C4-2B (cell line): ENCODE results near the gene NUP188.

Experiments
- H3K27ac ChIP-seq: fragments of 450-650 bp; 2 replicates; pipeline ENCODE4 v1.5.1; 2017
- CTCF ChIP-seq: fragments of 450-650 bp; conservative IDR thresholded peaks from 2 replicates; pipeline ENCODE4 v1.5.1; 2017; ENCODE audit warnings: mild to moderate bottlenecking
- ZFX ChIP-seq: fragments of 450-650 bp; IDR thresholded peaks from 2 replicates; pipeline ENCODE4 v1.6.1; 2017

Gene NUP188

GRCh38 chr9:128947527-128948301 lies at the start of gene NUP188, which contains the start of gene DOLK:
Gene NUP188, plus strand, starts transcription at chr9:128947699. Its CDS starts 21 bp downstream, at chr9:128947720.
Gene DOLK, minus strand, starts transcription at chr9:128947603. Its CDS starts 300 bp downstream, at chr9:128947303.
- H3K27ac ChIP-seq = peak within 1 kb of the TSS; percentile 95
- no peak for TF ChIP-seq ZFX
- TF ChIP-seq CTCF = no peak

- H3K27ac ChIP-seq = peak overlapping the region; percentile 7; the same call in 1 of the 2 replicates
- TF ChIP-seq ZFX = no peak
Measured at GRCh38 chr9:128898382-128898781, 49.1 kb upstream of the NUP188 start.

- H3K27ac ChIP-seq = no peak overlapping the region
- no peak for TF ChIP-seq CTCF
Measured at GRCh38 chr9:128898845-128899565, 48.5 kb upstream of the NUP188 start.

GRCh38 chr9:128899566-128900322 lies 47.8 kb upstream of the NUP188 start:
- H3K27ac ChIP-seq = no peak overlapping the region
- TF ChIP-seq ZFX = no peak
- no peak for TF ChIP-seq CTCF

- no peak overlapping the region for H3K27ac ChIP-seq
- no peak for TF ChIP-seq ZFX
- TF ChIP-seq CTCF = no peak
Measured at GRCh38 chr9:128901379-128901778, 46.1 kb upstream of the NUP188 start.

- no peak overlapping the region for H3K27ac ChIP-seq
- no peak for TF ChIP-seq CTCF
- TF ChIP-seq ZFX = no peak
Measured at GRCh38 chr9:128901822-128902221, 45.7 kb upstream of the NUP188 start.

- TF ChIP-seq CTCF = no peak
- no peak for TF ChIP-seq ZFX
- H3K27ac ChIP-seq = no peak overlapping the region
Measured at GRCh38 chr9:128902351-128903078, 45.0 kb upstream of the NUP188 start.
